ENCODE measurements around the gene FOXI1.

The FOXI1 gene

DNA sequence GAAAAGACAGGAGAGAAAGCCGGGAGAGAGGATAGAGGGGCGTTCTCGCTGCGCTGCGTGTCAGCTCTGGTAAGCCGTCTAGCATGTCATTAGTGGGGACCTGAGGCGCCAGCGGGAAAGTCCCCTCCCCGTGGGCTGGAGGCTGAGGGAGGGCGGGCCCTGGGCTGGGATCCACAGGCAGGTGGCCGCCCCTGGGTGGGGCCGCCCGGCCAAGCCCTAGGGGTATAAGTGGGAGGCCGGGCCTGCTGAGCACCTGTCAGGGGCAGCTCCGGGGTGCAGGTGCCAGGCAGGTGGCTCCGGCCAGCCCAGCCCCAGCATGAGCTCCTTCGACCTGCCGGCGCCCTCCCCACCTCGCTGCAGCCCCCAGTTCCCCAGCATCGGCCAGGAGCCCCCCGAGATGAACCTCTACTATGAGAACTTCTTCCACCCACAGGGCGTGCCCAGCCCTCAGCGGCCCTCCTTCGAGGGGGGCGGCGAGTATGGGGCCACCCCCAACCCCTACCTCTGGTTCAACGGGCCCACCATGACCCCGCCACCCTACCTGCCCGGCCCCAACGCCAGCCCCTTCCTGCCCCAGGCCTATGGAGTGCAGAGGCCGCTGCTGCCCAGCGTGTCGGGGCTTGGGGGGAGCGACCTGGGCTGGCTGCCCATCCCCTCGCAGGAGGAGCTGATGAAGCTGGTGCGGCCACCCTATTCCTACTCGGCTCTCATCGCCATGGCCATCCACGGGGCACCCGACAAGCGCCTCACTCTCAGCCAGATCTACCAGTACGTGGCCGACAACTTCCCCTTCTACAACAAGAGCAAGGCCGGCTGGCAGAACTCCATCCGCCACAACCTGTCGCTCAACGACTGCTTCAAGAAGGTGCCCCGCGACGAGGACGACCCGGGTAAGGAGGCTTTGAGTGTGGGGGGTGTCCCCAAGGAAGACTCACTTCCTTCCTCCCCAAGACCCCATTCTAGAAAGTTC lies at the start of gene FOXI1:
Gene FOXI1 (plus strand): TSS at position 256 of the 970 bp plus-strand sequence. CDS start 61 bp downstream, at position 317.
- DNase-seq: no peak

DNA sequence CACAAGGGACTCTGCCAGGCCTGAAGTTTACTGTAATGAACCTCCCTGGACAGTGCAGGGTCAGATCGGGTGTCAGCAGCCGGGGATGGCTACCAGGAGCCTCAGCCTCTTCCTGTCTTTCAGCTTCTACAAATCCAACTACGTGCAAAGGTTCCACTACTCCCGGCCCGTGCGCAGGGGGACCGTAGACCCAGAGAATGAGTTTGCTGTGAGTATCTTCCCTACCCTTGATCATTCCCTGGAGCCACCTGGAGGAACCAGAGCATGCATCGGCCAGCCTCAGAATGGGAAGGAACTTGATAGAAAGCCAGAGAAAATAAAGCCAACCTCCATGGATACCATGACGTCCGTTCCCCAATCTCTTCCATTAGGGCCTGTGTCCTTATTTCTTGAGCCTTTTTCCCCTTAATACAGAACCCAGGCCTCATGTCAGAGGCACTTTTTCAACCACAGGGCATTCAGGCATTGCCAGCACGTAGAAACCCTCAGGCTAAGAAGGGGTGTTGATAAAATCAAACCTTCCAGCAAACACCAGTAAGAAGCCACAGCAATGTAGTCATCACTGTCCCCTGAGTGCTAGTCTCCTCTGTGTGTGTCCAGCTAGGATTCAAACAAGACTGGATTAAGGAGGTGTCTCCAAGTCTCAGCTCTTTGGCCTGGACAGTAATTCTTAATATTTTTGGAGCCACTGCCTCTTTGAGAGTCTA lies 49.0 kb upstream of the FOXI1 start:
- DNase-seq: no peak

DNA sequence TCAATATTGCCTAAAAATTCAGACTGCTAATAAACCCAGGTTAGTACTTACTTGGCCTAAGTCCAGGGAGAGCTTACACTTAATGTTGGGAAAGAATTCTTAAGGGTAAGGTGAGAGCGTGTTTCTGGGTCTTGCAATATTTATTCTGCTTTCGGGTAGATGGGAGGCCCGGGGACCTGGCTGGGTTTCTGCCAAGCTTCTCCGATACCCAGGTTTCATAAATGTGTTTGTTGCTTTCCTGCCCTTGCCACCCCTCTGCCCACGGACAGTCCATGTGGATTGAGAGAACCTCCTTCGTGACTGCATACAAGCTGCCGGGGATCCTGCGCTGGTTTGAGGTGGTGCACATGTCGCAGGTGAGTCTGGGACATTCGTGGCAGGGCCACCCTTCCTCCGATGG lies 48.4 kb upstream of the FOXI1 start:
- DNase-seq: no peak

DNA sequence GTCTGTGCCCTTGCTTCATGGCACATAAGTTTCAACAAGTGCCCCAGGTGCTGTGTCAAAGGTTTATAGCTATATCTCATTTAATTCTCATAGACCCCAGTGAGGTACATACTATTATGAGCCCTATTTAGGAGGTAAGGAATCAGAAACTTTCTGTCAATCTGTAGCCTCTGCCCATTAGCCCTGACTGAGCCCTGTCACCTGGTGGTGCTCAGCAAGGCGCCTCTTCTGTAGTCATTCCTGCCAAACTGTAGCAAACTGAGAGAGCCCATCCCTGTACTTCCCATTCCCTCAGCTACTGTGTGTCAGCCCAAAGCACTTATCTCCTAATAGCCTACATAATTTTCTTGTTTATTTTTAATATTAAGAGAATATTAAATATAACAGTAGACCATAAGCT lies 46.5 kb upstream of the FOXI1 start:
- DNase-seq: no peak

DNA sequence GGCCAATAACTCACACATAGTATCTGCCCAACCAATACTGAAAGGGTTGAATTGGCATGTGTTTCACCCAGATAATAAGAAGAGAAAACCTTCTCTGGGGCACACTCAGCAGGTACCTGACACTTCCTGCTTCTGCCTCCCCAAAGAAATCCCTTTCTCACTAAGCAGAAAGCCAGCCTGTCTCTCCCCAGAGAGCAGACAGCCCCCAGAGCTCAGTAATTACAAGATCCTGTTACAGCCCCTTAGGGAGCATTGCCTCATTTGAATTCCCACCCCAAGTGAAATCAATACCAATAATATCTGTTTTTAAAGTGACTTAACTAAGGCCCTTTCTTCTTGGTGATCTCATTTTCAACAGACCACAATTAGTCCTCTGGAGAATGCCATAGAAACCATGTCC lies 38.5 kb upstream of the FOXI1 start:
- DNase-seq: no peak

DNA sequence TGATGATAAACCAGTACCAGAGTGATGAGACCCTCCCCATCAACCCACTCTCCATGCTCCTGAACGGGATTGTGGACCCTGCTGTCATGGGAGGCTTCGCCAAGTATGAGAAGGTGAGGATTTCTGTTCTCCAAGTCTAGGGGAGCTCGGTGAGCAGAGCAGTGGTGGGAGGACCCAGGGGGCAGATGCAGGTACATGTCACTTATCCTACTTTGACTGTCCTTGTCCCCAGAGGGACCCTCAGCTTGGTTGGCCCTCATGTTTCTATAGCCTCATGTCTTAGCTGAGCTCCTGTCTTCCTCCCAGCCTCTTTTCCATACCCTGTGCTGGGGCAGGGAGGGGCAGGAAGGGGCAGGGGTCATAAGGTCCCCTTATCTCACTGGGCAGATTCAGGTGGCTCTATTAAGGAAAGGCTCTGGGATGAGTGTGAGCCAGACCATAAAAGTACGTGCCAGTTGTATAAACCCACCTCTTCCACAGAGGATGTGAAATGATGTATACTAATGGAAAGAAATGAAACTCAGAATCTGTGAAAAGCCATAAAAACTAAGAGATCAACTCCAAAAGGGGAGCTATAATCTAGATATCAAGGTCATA lies 38.0 kb upstream of the FOXI1 start:
- no peak for DNase-seq

DNA sequence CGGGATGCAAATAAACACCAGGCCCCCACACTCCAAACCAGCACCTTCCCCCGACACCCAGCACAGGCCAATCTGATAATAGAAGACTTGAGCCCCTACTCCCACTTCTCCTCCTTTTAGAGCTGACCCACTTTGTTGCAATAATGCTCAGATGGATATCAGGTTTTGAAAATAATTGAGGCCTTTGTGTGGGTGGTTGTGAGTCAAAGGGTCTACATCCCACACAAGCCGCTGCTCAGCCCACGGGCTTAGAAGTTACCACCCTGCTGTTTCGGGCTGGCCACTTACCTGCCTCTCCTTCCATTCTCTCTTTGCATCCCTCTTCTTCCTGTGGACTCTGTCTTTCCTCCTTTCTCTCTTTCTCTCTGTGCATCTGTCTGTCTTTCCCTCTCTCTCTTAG lies 36.2 kb upstream of the FOXI1 start:
- no peak for DNase-seq

DNA sequence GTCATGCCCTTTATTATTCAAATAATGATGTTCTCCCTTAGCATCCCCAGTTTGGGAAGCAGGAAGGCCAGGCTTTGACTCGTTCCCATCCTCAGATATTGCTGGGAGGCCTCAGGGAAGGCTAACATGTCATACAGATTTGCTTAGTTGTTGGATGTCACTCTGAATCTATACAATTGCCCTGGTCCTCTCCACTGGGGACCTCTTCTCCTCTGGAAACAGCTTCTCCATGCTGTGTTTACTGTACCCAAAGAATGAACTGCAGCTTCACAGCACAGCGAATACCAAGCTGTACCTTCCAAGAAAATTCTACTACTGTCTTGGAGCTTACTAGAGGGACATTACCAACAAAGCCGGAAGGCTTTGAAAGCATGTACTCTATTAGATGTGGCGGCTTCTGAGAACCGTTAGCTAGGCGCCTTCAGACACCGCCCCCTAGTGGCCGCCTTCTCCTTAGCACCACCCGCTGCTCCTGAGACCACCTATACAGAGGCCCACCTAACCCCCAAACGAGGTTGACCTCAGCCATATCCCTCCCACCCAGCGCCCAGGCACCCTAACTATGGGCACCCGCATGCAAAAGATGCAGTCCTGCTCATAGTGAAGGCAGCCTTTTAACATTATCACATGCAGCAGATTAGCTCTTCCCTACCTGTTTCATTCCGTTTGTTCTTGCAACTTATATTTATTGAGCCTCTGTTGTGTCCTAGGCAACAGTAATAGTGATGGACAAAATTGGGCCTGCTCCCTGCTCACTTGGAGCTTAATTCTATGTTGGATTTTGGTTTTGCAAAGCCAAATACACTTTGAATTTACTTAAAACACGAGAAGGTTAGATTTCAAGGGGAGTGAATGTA lies 34.9 kb upstream of the FOXI1 start:
- no peak for DNase-seq

DNA sequence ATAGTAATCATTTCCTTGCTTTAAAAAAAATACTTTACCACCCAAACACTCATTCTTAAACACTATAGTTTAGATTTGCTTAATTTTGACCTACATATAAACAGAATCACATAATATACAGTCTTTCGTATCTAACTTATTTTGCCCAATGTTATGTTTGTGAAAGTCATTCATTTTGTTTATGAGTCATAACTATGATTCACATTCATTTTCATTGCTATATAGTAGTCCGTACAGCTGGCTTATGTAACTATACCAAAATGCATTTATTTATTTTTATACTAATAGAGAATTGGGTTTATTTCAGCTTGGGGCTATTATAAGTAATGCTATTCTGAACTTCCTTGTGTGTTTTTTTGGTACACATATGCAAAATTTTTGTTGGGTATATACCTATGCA lies 33.9 kb upstream of the FOXI1 start:
- DNase-seq: no peak

DNA sequence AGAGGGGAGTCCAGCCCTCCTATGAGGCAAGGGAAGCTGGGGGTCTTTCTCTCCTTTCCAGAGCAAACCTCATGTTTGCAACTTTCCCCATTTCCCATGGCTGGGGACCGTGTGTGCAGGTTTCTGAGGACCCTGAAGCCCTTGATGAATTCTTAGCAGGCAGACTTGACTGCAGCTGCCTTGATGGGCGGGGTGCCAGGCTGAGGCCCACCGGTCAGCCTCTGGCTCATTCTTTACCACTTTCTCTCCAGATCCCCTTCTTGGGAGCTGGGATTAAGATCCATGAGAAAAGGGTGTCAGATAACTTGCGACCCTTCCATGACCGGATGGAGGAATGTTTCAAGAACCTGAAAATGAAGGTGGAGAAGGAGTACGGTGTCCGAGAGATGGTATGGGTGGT lies 30.0 kb upstream of the FOXI1 start:
- DNase-seq: no peak

DNA sequence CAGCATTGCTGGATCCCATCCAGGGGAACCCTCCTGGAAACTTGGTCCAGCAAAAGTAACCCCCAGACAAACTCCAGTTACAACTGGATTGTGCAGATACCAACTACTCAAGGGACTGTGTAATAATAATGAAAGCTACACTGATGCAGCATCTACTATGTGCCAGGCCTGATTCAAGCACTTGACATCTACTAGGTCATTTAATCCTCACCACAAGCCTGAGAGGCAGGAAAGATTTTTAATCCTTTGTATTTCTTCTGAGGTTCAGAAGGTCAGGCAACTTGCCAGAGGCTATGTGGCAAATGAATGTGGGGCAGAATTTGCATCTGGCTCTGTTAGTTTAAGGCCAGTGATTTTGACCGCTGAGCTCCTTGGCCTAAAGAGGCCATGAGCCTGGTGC lies 29.5 kb upstream of the FOXI1 start:
- no peak for DNase-seq

DNA sequence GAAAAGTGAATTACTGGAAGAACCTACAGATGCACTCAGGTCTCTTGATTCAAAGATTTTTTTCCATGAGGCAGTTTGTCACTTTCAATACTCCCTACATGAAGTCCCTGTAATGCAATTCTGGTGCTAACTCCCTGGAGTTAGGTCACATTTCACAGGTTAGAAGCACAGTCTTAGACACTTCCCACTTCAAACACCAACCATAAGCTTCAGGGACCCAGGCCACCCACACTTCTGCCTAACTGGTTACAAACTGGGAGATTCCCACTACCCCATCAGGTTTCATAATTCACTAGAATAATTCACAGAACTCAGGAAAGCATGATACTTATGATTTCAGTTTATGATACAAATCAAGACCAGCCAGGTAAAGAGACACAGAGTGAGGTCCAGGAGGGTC lies 29.0 kb upstream of the FOXI1 start:
- no peak for DNase-seq

DNA sequence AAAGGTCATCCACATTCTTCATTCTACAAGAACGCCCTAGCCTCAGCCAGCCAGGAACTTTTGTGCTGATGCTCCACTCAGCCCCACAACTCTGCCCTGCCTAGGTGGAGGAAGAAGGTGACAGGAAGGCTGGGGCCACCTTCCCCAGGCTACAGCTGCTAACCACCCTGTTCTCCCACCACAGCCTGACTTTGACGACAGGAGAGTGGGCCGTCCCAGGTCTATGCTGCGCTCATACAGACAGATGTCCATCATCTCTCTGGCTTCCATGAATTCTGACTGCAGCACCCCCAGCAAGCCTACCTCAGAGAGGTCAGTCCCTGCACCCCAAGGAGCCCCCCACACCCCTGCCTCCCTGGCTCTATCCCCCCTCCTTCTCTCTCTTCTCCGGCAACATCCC lies 28.2 kb upstream of the FOXI1 start:
- no peak for DNase-seq

DNA sequence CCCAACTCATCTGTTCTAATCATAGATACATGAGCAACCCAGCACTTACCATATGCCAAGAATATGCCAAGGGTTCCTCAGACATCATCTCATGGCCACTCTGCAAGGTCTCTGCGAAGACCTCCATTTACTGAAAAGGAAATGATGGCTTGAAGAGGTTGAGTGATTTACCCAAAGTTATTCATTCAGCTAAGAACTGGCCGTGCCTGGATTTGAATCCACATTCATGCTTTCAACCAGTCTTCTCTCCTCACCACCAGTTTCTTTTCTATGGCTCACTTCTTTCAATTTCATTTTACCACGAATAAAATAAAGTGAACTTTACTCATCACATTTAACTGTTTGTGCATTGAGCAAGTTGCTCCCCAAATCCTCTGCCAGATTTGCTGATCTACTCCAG lies 27.2 kb upstream of the FOXI1 start:
- no peak for DNase-seq

DNA sequence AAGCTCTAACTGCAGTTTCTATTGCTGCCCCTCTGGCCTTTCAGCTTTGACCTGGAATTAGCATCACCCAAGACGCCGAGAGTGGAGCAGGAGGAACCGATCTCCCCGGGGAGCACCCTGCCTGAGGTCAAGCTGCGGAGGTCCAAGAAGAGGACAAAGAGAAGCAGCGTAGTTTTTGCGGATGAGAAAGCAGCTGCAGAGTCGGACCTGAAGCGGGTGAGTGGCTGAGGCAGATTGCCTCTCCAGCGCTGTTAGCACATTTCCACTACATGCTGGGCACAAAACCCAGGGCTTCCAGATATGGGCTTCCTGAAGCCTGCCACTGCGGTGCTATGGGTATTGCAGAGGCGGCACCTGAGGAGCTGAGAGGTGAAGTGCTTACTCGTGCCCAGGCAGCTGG lies 26.8 kb upstream of the FOXI1 start:
- DNase-seq: no peak

DNA sequence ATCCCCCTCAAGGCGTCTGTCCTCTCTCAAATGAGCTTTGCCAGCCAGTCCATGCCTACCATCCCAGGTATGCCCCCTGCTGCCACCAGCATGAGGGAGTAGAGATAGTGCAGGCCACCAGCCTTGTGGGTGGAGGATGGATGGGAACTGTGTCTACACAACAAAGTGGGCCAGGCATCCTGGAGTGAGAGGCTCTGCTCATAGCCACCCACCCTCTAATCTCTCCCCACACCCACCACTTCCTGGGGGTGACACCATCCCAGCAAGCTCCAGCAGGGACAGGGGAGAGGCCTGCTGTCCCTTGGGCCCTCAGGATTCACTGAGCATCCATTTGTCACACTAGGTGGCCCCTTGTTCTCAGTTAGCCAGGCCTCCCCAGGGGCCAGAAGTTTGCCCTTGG lies 25.5 kb upstream of the FOXI1 start:
- DNase-seq: no peak

DNA sequence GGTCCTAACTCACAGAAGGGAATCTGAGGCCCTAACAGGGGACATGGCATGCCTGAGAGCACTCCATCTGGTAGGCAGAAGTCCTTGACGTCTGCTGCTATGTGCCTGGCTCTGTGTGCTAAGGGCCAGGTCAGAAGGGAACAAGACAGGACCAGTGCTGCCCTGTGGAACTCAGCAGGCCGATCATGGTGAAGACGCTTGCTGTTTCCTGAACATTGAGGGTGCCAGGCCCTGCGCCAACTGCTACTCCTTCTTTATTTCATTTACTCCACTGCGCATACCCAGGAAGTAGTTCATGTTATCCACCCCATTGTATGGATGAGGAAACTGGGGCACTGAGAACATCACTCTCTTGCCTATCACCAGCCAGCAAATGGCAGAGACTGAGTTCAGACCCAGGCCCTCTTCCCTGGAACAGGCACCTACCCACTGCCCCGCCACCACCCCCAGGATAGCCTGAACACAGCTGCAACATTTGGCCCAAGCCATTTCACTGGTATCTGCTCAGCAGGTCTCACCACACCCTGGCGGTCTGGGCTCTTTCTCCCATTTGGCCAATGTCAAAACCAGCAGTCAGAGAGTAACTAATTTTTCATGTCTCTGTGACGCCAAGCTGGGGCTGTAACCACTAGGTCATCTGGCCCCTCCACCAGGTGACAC lies 24.8 kb upstream of the FOXI1 start:
- DNase-seq: no peak

DNA sequence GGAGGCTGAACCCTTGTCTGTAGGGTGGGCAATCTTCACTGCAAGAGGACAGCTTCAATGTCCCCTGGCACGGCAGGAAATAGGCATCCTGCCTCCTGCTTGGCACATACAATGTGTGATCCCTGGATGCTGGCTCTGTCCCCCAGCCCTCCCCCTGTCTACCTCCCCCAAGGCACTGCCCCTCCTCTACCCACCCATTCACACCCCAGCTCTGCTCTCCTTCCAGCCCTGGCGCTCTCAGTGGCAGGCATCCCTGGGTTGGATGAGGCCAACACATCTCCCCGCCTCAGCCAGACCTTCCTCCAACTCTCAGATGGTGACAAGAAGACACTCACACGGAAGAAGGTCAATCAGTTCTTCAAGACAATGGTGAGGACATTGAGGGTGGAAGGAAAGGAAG lies 24.1 kb upstream of the FOXI1 start:
- DNase-seq: no peak

DNA sequence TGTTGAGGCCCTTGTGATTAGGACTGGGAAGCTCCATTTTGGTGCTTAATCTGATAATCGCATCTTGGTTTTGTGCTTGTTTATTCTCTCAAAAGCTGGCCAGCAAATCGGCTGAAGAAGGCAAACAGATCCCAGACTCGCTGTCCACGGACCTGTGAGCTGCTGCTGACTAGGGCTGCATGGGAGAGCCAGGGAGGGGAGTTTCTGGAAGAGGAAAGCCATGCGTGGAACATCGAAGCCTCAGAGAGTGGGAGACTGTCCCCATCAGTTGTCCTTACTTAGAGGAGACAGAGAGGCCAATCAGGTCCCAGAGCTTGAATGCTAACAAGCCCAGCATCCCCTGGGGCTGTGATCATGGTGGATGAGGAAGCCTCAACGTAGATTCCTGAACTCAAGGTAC lies 23.0 kb upstream of the FOXI1 start:
- DNase-seq: no peak

DNA sequence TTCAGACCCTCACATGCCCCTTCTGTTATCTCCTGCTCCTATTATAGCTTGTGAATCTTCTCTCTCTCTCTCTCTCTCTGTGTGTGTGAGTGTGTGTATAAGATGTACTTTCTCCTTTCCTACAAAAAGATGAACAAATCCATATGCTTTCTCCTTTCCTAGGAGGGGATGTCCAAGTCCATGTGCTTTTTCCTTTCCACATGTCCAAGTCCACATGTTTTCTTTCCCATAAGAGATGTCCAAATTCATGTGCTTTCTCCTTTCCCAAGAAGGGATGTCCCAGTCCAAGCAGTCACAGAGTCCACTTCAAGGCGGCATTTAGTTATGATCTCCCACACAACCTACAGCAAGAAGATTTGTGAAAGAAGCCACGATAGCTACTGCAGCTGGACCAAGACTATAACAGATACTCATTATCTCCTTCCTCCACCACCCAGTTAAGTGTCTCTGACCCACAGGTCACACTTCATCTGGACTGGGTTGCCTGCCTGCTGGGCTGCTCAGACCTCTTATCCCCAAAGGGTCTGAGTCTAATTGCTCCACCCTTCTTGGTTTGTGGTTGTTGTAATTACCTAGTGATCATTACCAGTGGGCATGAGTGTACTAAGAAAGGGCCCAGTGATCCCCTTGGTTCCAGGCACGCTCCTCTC lies 18.4 kb upstream of the FOXI1 start:
- no peak for DNase-seq

DNA sequence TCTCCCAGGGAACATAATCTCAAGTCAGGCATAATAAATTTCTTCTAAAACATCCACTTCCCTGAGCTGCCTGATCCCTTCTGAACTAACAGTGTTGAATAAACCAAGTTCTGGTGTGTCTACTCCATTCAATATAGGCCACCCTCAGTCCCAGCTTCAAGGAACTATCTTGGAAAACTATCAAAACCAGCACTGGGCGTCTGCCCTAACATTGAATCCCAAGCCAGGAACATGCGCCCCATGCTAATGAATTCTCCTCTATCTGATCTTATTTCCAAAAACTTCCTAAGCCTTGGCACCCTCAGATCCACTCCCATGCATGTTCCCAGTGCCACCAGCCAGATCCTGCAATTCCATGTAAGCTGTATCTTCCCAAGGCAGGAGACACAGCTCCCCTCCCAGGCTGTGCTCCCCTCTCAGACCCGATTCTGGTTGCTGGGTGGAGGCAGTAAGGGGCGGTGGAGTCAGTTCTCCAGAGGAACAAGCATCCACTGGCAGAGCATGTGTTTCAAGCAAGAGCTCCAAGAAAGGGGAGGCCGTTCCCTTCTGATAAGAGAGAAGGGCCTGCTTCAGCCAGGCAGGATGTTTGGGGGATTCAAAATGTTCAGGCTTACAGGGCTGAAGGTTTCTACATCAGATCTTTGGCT lies 13.1 kb upstream of the FOXI1 start:
- no peak for DNase-seq

Data from activated CD4-positive, alpha-beta T cell treated with anti-CD3 and anti-CD28 coated beads, Interleukin-2, amount 50 U/mL, for 16 hours (primary cell).